ENCODE measurements around the gene LSR.

Gene LSR

DNA sequence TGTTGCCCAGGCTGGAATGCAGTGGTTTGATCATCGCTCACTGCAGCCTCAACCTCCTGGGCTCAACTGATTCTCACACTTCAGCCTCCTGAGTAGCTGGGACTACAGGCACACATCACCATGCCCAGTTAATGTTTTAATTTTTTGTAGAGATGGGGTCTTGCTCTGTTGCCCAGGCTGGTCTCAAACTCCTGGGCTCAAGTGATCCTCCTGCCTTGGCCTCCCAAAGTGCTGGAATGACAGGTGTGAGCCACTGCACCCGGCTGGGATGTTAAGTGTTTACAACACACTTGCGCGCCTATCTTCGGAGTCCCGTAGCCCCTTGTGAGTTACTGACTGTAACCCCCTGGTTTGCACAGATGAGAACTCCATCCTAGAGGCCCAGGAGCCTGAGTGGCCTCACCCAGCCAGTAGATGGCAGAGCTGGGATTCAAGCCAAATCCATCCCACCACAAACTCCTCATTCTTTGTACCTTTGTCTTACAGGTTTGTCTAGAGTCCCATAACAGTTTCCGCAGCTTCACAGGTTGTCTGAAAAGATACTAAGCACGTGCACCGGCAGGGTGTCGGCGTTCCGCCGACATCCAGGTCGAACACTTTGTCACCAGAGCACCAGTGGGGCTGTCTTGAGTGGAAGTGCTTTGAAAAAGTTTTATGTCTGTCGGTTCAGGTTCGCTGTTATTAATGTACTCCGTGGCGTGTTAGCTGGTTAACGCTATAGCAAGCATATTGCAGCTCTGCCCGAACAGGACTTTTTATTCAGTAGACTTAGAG lies 57.9 kb downstream of the LSR start:
- no peak for DNase-seq

DNA sequence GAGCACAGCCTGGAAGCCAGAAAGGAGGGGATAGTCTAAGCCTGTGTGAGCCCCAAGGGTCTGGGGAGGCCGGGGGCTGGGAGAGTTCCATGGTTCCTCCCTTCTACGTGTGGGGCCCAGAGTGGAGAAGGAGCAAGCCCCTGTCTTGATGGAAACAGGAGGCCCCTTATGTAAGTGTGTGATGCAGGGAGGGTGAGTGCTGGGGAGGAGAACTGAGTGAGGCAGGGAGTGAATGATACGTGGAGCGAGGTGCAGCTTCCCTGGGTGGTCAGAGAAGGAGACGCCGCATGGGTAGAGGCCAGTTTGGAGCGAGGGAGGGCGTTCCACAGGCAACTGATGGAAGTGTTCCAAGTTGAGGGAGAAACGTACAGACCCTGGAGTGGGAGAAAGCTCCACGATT lies 59.1 kb downstream of the LSR start:
- DNase-seq = no peak

DNA sequence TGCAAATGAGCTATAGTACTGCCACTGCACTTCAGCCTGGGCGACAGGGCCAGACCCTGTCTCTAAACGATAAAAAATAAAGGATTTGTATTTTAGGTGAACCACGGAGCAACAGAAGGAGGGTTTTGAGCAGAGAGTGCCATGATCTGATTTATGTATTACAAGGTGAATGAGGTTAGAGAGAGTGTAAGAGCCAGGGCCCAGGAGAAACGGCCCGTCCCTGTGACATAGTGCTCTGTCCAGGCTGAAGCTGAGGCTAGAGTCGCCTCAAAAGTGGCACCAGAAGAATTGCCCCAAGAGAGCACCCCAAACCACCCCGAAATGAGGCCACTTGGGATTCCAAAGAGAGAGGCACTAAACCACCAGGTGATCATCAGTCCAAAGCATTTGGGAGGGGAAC lies 60.1 kb downstream of the LSR start:
- no peak for DNase-seq

DNA sequence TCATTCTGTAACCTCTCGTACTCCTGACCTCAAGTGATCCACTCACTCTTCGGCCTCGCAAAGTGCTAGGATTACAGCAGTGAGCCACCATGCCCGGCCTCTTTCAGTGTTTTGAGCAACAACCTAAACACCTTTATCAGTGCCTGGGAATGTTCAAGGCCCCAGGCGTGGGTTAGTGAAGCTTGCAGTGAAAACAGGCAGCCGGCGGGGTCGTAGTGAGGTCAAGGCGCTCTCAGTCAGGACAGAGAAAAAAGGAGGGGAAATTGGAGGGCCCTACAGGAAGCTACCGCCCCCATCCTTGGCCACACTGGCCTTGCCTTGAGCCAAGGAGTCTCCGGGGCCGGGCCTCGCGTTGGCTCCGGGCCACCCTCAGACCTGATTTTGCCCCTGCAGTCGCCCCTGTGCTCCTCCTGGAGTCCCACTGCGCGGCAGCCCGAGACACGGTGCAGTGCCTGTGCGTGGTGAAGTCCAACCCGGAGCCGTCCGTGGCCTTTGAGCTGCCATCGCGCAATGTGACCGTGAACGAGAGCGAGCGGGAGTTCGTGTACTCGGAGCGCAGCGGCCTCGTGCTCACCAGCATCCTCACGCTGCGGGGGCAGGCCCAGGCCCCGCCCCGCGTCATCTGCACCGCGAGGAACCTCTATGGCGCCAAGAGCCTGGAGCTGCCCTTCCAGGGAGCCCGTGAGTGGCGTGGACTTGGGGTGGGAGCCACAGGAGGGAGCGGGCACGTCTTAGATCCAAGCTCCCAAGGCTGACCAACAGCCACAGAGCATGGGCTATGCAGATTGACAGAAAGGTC lies 60.9 kb downstream of the LSR start:
- no peak for DNase-seq

DNA sequence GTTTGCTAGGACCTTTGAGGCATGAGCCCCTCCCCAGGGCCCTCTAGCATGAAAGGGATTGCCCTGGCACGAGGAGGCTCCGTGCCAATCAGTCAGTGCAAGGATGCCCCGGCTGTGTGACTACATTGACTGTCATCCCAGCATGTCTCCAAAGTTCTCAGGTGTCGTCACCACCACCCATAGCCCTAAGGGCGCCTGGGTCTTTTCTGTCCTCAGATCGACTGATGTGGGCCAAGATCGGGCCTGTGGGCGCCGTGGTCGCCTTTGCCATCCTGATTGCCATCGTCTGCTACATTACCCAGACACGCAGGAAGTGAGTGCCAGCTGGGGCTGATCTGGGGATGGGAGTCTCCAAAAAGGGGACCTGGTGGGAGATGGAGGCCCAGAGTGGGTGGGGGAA lies 61.5 kb downstream of the LSR start:
- DNase-seq = no peak

DNA sequence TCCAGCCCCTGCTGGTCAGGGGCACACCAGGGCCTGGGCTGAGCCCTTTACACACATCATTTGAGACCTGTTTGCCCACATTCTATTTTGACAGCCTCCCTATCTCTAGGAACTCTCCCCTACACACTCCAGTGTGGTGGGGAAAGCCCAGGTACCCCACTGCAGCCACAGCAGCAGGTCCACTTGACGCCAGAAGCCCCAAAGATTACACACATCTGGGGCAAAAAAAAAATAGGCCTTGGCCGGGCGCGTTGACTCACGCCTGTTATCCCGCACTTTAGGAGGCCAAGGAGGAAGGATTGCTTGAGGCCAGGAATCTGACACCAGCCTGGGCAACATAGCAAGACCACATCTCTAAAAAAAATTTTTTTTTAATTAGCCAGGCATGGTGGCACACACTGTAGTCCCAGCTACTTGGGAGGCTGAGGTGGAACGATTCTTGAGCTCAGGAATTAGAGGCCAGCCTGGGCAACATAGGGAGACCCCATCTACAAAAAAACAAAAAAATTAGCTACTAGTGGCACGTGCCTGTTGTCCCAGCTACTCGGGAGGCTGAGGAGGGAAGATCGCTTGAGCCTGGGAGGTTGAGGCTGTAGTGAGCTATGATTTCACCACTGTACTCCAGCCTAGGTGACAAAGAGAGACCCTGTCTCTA lies 62.1 kb downstream of the LSR start:
- no peak for DNase-seq

DNA sequence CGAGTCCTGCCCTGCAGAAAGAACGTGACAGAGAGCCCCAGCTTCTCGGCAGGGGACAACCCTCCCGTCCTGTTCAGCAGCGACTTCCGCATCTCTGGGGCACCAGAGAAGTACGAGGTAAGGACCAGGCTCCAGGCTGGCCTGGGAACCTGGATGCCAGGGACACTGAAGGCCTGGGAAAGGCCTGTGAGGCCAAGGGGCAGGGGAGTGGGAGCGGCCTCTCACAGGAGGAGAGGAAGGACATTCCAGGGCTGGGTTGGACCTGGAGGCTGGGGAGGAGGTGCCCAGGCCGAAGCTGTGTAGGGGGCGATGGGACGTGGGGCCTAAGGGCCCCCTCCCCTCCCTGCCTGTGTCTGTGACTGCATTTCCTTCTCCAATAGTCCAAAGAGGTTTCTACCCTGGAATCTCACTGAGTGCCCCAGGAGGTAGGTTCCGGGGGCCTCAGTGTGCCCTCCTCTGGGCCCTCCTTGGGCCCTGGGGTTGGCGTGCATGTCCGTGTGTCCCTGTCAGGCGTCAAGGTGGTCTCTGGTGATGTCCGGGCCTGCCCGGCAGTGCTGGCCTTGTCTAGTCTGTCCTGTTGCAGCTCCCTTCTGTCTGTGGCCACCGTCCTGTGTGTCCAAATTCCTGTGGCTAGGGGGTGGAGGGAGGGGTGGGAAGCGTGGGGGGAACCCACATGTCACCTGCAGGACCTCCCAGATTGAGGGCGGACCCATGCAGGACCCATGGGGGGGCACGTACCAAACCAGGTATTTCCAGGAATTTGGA lies 63.3 kb downstream of the LSR start:
- DNase-seq = no peak

DNA sequence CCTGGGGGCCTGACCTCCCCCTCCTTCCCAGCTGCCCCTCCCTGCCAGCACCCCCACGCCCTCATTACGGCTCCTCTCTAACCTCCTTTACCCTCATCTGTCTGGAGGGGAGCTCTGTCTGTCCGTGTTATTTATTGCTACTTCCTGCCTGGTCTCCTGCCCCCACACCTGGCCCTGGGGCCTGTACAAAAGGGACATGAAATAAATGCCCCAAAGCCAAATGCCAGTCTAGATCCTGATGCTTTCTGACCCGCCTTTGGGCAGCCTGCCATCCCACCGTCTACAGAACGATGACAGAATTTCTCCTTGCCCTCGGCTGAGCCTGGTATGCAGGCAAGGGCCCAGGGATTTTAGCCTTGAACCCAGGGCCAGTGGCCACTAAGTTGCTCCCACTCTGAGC lies 64.8 kb downstream of the LSR start:
- DNase-seq = no peak

DNA sequence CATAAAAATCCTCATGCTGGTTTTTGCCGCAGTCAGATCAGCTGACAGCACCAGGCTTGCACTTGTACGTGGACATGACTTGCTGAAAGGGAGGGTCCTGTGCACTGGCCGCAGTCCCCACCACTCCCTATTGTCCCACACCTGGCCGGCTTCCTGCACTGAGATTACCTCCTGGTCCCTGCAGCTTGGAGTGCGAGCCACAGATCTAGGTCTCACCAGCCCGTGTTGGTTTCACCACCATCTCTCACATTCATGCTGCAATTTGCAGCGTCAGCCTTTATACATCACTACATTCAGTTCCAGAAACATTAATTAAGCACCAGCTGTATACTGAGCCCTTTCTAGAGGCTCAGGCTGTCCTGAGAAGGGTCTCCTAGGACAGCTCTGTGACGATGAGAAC lies 65.2 kb downstream of the LSR start:
- no peak for DNase-seq

DNA sequence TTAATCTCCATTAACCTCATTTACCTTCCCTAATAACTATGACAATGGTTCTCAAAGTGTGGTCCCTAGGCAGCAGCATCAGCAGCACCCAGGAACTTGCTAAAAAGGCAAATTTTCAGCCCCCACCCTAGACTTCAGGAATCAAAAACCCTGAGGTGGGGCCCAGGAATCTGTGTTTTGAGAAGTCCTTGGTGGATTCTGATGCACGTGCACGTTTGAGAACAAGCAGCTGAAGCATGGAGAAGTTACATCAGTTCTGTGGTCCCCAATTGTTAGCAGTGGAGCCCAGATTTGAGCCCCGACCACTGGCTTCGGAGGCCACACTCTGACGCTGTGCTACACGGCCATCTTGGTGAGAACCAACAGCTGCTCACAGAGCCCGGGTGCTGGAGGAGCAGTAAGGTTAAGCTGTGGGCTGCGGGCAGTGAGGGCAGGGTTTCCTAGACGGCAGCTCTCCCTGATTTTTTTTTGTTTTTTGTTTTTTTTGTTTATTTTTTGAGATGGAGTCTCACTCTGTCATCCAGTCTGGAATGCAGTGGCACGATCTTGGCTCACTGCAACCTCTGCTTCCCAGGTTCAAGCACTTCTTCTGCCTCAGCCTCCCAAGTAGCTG lies 66.2 kb downstream of the LSR start:
- no peak for DNase-seq

DNA sequence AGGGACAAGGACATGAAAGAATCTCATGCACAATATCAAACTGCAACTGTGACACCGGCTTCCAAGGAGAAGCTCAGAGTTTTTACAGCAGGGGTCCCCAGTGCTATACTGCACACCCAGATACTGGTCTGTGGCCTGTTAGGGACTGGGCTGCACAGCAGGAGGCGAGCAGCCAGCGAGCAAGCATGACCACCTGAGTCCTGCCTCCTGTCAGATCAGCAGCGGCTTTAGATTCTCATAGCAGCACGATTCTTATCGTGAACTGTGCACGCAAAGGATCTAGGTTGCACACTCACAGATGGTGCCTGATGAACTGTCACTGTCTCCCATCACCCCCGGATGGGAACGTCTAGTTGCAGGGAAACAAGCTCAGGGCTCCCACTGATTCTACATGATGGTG lies 67.1 kb downstream of the LSR start:
- DNase-seq = no peak

DNA sequence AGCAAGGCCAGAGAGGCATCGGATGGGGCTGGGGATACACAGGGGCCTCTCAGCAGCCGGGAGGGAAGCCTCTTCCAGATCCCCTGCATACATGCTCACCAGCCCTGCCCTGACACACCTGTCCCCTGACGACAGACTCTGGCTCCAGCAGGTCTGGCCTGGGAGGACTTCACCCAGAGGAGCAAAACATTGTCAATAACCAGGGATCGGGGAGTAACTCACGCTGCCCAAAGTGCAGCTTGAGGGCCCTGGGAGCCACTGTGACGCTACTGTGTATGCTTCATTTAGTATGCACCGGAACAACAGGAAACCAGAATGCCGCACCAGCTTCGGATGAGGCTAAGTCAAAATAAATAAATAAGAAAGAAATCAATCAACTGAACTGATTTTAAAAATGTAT lies 67.8 kb downstream of the LSR start:
- no peak for DNase-seq

Data from T1000 (cell line).